Activated CD4-positive, alpha-beta T cell treated with anti-CD3 and anti-CD28 coated beads, Interleukin-2, amount 10 ng/mL, durations not matched to agents 7 days and 5 days (primary cell): ENCODE measurements around the gene YWHAB. TPM values are rescaled to one million over a fixed set of nuclear protein-coding genes. Genes with fewer than 3 reads are reported as not detected.

Source experiments
- CTCF ChIA-PET: fragments of 350-600 bp; sonication (Branson Sonifier 250); formaldehyde crosslinking; loops from one replicate; lab custom pipeline; 2021; ENCODE audit warnings: antibody characterized with exemption; lab: Charles Lee
- POLR2A ChIA-PET: fragments of 350-600 bp; sonication (Branson Sonifier 250); formaldehyde crosslinking; loops from one replicate; lab custom pipeline; 2021; ENCODE audit warnings: antibody characterized with exemption; lab: Charles Lee
- DNase-seq: peaks from one replicate; pipeline ENCODE4 v3.0.0-alpha.2; 2020
- H3K27ac Mint-ChIP-seq: one replicate; pipeline ENCODE4 v1.8.0; 2021; ENCODE audit warnings: mild to moderate bottlenecking, moderate library complexity, mixed read lengths
- H3K27me3 Mint-ChIP-seq: one replicate; pipeline ENCODE4 v1.8.0; 2021; ENCODE audit warnings: mixed read lengths
- H3K36me3 Mint-ChIP-seq: one replicate; pipeline ENCODE4 v1.8.0; 2021; ENCODE audit warnings: low read depth, mixed read lengths
- H3K4me1 Mint-ChIP-seq: one replicate; pipeline ENCODE4 v1.8.0; 2021; ENCODE audit warnings: mixed read lengths
- H3K4me3 Mint-ChIP-seq: one replicate; pipeline ENCODE4 v1.8.0; 2021; ENCODE audit warnings: mild to moderate bottlenecking, moderate library complexity, mixed read lengths
- H3K9me3 Mint-ChIP-seq: one replicate; pipeline ENCODE4 v1.8.0; 2021; ENCODE audit warnings: mixed read lengths
- total RNA-seq, 2 experiments: library from RNA; stranded (reverse); gene quantifications; one replicate each; pipeline ENCODE4 v1.2.3, GENCODE V29; 2021

Gene YWHAB
- total RNA-seq, 2 experiments from 2014 or later: 278 to 291 TPM

GRCh38 chr20:44886266-44886651 is 754 bp downstream of the YWHAB start:
- no peaks in the 10 kb centered on the region for H3K27me3 Mint-ChIP-seq
- peaks cover 50% of the 10 kb centered on the region for H3K4me1 Mint-ChIP-seq
- H3K9me3 Mint-ChIP-seq: no peaks in the 10 kb centered on the region
- ChIA-PET POLR2A (no interaction called here), CTCF (interaction anchor here (0.9 kb wide), 1 partner anchor 201 kb away, joined by 3 read pairs; no protein-coding TSS in a partner anchor)
- H3K27ac Mint-ChIP-seq: peak overlapping the region; percentile 94
- peak overlapping the region; percentile 90 for H3K4me3 Mint-ChIP-seq
- peaks cover 30% of the 10 kb centered on the region for H3K36me3 Mint-ChIP-seq
- DNase-seq: no peak

GRCh38 chr20:44886828-44887227 is 1.3 kb downstream of the YWHAB start:
- peak overlapping the region; percentile 94 for H3K27ac Mint-ChIP-seq
- ChIA-PET CTCF (no interaction called here), POLR2A (no interaction called here)
- peak overlapping the region; percentile 90 for H3K4me3 Mint-ChIP-seq
- peaks cover 56% of the 10 kb centered on the region for H3K4me1 Mint-ChIP-seq
- DNase-seq: no peak
- H3K27me3 Mint-ChIP-seq: no peaks in the 10 kb centered on the region
- H3K36me3 Mint-ChIP-seq: peaks cover 35% of the 10 kb centered on the region
- H3K9me3 Mint-ChIP-seq: no peaks in the 10 kb centered on the region

DNA sequence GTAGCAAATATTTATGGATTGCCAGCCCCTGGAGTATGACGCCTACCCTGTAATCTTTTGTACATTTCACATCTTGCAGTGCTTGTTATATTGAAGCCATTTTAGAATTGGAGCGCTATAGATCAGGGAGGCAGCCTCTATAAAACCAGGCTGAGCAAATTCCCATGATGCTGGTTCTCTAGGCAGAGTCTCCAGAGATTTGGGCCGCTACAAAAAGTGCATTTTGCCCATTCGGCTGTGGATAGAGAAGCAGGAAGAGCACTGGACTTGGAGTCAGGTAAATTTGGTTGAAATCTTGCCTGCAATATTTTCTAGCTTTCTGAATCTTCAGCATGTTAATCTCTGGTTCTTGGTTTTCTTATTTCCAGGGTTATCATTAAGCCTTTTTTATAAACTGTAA is 2.0 kb downstream of the YWHAB start:
- DNase-seq: no peak
- H3K4me1 Mint-ChIP-seq: peaks cover 62% of the 10 kb centered on the region
- peak overlapping the region; percentile 94 for H3K27ac Mint-ChIP-seq
- ChIA-PET CTCF (interaction anchor here (0.7 to 1.8 kb wide), 4 partner anchors 8 to 55 kb away, joined by 3 to 8 read pairs (median 5); partner anchors contain the start of gene PABPC1L), POLR2A (no interaction called here)
- H3K9me3 Mint-ChIP-seq: peaks cover 3% of the 10 kb centered on the region
- H3K4me3 Mint-ChIP-seq: peak overlapping the region; percentile 90
- peaks cover 41% of the 10 kb centered on the region for H3K36me3 Mint-ChIP-seq
- no peaks in the 10 kb centered on the region for H3K27me3 Mint-ChIP-seq

- Mint-ChIP-seq H3K27me3 (no peaks in the 10 kb centered on the region), H3K4me1 (peaks cover 63% of the 10 kb centered on the region), H3K9me3 (peaks cover 3% of the 10 kb centered on the region), H3K27ac (peak overlapping the region; percentile 65), H3K36me3 (peaks cover 45% of the 10 kb centered on the region), H3K4me3 (peak overlapping the region; percentile 90)
- no peak for DNase-seq
- ChIA-PET CTCF (interaction anchor here (0.7 to 1.8 kb wide), 7 partner anchors 9 to 82 kb away, joined by 3 to 8 read pairs (median 4); partner anchors contain the start of gene PABPC1L), POLR2A (no interaction called here)
Observed at GRCh38 chr20:44888226-44889103, 3.0 kb downstream of the YWHAB start.

GRCh38 chr20:44891826-44892225 is 6.3 kb downstream of the YWHAB start:
- H3K4me1 Mint-ChIP-seq: peaks cover 77% of the 10 kb centered on the region
- POLR2A ChIA-PET: no interaction called here

DNA sequence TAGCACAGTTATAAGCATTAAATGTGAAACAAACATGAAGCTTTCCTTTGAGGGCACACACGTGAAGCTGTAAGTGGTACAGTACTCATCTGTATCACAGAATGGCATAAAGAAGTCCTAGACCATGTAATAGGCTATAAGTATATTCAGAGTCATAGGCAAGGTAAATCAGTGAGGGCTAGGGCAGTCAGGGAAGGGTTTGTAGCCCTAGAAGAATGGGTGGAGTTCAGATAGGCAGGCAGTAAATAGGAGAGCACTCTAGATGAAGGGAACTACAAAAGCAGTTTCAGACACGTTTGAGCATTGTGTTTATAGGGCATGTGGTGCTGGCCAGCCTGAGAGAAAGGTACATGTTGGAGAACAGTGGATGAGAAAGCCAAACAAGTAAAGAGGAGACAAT is 9.5 kb downstream of the YWHAB start:
- peaks cover 3% of the 10 kb centered on the region for H3K9me3 Mint-ChIP-seq
- no peak for DNase-seq
- peaks cover 55% of the 10 kb centered on the region for H3K36me3 Mint-ChIP-seq
- no peak overlapping the region for H3K4me3 Mint-ChIP-seq
- no peaks in the 10 kb centered on the region for H3K27me3 Mint-ChIP-seq
- ChIA-PET POLR2A (no interaction called here), CTCF (interaction anchor here (1.6 to 2.2 kb wide), 2 partner anchors 10 to 13 kb away, joined by 5 to 8 read pairs; partner anchors contain the start of gene YWHAB)
- peak overlapping the region; percentile 42 for H3K27ac Mint-ChIP-seq
- H3K4me1 Mint-ChIP-seq: peaks cover 72% of the 10 kb centered on the region

More at GRCh38 chr20:44891826-44892225, 6.3 kb downstream of the YWHAB start:
- Mint-ChIP-seq H3K36me3 (peaks cover 51% of the 10 kb centered on the region), H3K4me3 (no peak overlapping the region), H3K9me3 (peaks cover 3% of the 10 kb centered on the region), H3K27me3 (no peaks in the 10 kb centered on the region), H3K27ac (no peak overlapping the region)
- DNase-seq: no peak
- CTCF ChIA-PET: interaction anchor here (0.8 to 1.3 kb wide), 3 partner anchors 209 to 249 kb away, joined by 3 to 4 read pairs (median 3); no protein-coding TSS in a partner anchor

DNA sequence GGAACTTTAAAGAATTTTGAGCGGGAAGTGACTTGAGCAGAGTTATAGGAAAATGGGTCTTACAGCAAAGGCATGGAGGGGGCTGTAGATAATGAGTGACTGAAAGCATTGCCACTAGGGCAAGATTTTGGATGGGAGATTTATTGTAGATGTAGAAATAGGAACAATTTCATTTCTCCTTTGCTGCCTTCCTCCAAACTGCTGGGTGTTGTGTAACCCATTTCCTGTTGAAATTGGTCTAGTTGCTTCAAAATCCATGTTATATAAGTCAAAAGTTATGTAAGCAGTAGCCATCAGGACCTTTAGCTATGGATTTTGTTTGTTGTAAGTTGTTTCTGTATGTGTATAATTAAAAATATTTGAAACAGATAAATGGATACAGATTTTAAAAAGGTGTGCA is 11.1 kb downstream of the YWHAB start:
- no peak for DNase-seq
- peaks cover 61% of the 10 kb centered on the region for H3K36me3 Mint-ChIP-seq
- no peaks in the 10 kb centered on the region for H3K27me3 Mint-ChIP-seq
- POLR2A ChIA-PET: no interaction called here
- H3K4me1 Mint-ChIP-seq: peaks cover 76% of the 10 kb centered on the region
- CTCF ChIA-PET: interaction anchor here (1.6 to 2.2 kb wide), 2 partner anchors 11 kb away, joined by 5 to 8 read pairs; partner anchors contain the start of gene YWHAB
- H3K4me3 Mint-ChIP-seq: no peak overlapping the region
- H3K27ac Mint-ChIP-seq: no peak overlapping the region
- peaks cover 3% of the 10 kb centered on the region for H3K9me3 Mint-ChIP-seq

DNA sequence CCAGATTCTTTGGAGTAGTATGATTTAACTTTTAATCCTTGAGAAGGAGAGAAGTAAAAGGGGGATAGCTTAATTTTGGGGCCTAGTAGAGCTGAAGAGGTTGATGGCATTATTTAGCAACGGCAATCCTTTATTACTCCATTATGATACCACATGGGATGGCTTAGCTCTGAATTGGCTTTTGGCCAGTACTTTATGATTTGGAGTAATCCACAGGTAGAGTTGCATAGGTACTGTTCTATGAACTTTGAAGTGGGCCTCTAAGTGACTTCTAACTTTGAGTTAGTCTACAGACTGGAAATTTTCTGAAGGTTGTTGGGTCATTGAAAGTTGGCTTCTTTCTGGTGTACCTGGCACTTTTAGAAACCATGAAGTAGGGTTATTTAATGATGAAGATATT is 11.6 kb downstream of the YWHAB start:
- Mint-ChIP-seq H3K4me1 (peaks cover 71% of the 10 kb centered on the region), H3K9me3 (peaks cover under 1% of the 10 kb centered on the region), H3K27me3 (no peaks in the 10 kb centered on the region), H3K4me3 (no peak overlapping the region), H3K27ac (peak overlapping the region; percentile 15), H3K36me3 (peaks cover 59% of the 10 kb centered on the region)
- DNase-seq: no peak
- ChIA-PET POLR2A (no interaction called here), CTCF (interaction anchor here (2.2 kb wide), 1 partner anchor 11 kb away, joined by 8 read pairs; no protein-coding TSS in a partner anchor)

GRCh38 chr20:44900231-44900854 is 14.8 kb downstream of the YWHAB start:
- DNase-seq: no peak
- no peaks in the 10 kb centered on the region for H3K27me3 Mint-ChIP-seq
- peaks cover 50% of the 10 kb centered on the region for H3K4me1 Mint-ChIP-seq
- H3K4me3 Mint-ChIP-seq: no peak overlapping the region
- H3K9me3 Mint-ChIP-seq: no peaks in the 10 kb centered on the region
- ChIA-PET CTCF (interaction anchor here (1.0 kb wide), 1 partner anchor 11 kb away, joined by 3 read pairs; no protein-coding TSS in a partner anchor), POLR2A (no interaction called here)
- H3K36me3 Mint-ChIP-seq: peaks cover 66% of the 10 kb centered on the region
- peak overlapping the region; percentile 70 for H3K27ac Mint-ChIP-seq

DNA sequence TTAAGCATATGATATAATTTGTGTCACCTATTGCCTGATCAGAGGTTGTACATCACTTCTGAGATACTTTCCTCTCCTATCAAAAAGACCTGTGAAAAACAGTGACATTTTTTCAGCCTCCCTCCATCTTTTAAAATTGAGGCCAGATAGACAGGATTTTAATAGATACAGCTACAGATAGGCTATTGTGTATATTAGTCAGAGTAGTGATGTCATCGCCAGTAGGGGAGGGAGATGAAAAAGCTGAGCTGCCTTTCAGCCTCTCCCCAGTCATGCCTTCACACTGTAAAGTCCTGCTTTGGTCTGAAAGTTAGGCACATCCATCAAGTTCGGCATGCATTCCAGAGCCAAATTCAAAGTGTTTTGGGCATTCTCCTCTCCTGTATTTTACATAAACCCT is 16.5 kb downstream of the YWHAB start:
- Mint-ChIP-seq H3K27ac (no peak overlapping the region), H3K27me3 (no peaks in the 10 kb centered on the region), H3K9me3 (no peaks in the 10 kb centered on the region), H3K4me3 (no peak overlapping the region), H3K36me3 (peaks cover 75% of the 10 kb centered on the region), H3K4me1 (peaks cover 35% of the 10 kb centered on the region)
- ChIA-PET CTCF (interaction anchor here (0.6 to 2.2 kb wide), 4 partner anchors 14 to 151 kb away, joined by 3 to 8 read pairs (median 3); no protein-coding TSS in a partner anchor), POLR2A (no interaction called here)
- DNase-seq: no peak

DNA sequence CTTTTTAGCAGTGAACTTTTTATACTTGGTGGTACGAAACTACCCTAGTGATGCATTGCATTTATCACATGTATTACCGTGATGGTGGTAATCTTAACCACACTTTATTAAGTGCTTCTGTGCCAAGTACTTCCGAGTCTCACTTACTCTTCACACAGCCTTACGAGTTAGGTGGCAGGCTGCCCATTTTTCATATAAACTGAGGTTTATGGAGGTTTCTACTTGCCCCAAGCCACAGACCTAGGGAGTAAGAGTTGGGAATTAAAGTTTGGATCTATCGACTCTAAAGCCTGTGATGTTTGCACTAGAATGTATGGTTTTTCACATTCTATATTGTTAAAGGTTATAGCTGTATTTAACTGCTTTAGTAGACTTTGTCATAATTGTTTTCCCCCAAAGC is 18.9 kb downstream of the YWHAB start:
- Mint-ChIP-seq H3K27me3 (no peaks in the 10 kb centered on the region), H3K27ac (no peak overlapping the region), H3K4me3 (no peak overlapping the region), H3K9me3 (no peaks in the 10 kb centered on the region), H3K4me1 (peaks cover 25% of the 10 kb centered on the region), H3K36me3 (peaks cover 79% of the 10 kb centered on the region)
- ChIA-PET POLR2A (no interaction called here), CTCF (no interaction called here)
- DNase-seq: no peak

DNA sequence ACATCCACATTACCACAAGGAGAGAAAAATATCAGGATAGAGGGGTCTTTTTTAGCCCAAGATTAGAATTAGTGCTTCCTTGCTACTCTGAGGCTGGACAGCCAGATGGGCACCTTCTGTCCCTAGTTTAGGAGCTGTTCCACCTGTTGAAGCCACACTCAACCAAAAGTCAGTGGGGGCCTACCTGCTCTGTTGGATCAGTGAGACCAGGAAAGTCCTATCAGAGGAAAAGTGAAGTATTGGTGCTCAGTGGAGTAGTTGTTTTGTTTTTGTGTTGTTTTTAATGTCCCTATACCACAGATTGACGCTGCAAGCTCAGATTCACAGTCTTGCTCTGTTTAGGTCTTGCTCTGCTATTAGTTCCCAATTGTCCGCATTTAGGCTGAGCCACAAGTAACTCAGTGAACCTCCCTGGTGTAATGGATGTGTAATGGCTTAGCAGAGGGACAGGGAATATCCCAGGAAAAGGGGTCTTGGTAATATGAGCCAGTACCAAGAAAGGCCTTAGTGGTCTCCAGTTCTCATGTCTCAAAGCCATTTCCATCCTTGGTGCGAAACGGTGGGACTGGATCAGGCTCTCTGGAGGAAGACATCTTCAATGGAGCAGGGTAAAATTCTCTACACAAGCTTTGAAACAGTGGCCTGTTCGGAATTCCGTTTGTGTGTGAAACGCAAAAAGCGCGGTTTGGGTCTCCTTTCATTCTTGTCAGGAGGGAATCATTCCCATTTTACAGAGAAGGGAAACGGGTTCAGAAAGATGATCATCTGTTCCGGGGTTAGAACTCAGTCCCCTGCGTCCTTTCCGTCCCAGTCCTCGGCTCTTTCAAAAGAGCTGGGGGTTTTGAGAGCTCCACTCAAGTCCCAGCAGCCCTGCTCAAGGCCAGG is 23.7 kb downstream of the YWHAB start:
- Mint-ChIP-seq H3K27me3 (no peaks in the 10 kb centered on the region), H3K9me3 (no peaks in the 10 kb centered on the region), H3K4me1 (peaks cover 38% of the 10 kb centered on the region), H3K36me3 (peaks cover 50% of the 10 kb centered on the region), H3K27ac (peak overlapping the region; percentile 72), H3K4me3 (peak overlapping the region; percentile 80)
- DNase-seq: no peak
- POLR2A ChIA-PET: interaction anchor here (0.5 to 0.9 kb wide), 3 partner anchors 18 to 44 kb away, joined by 3 to 6 read pairs (median 3); no protein-coding TSS in a partner anchor
- CTCF ChIA-PET: interaction anchor here (0.5 to 2.6 kb wide), 10 partner anchors 10 to 1305 kb away, joined by 3 to 8 read pairs (median 3); partner anchors contain the start of gene TOMM34
